IMR-90 (cell line): ENCODE results near the gene CTTN. TPM values are rescaled to one million over a fixed set of nuclear protein-coding genes. Genes with fewer than 3 reads are reported as not detected.

Experiments used
- ATAC-seq: fragments of 200-7000 bp; cut with Tn5 transposase; 2 replicates; pipeline ENCODE4 v1.9.1; 2020; ENCODE audit warnings: low read depth, mild to moderate bottlenecking, moderate library complexity
- BruUV-seq: library from RNA; stranded (reverse); fragments of 400-500 nt; replicated peaks from 2 replicates; lab custom pipeline; 2021; lab: Mats Ljungman, UMichigan
- CTCF ChIA-PET: fragments of 300-600 bp; formaldehyde crosslinking; extraction: SDS; loops from one replicate; lab custom pipeline; 2021; ENCODE audit warnings: antibody characterized with exemption; lab: Yijun Ruan, JAX
- POLR2A ChIA-PET: fragments of 300-600 bp; sonication (Branson Sonifier 250); formaldehyde crosslinking; loops from one replicate; lab custom pipeline; 2022; ENCODE audit warnings: antibody characterized with exemption; ENCODE audit not compliant: unreplicated experiment; lab: Charles Lee
- DNase-seq: peaks from one replicate; pipeline ENCODE4 v3.0.0; 2013
- H2AFZ ChIP-seq: replicated peaks from 2 replicates; pipeline ENCODE3; 2013; ENCODE audit warnings: low read length, mild to moderate bottlenecking; ENCODE audit not compliant: poor library complexity
- H2AK5ac ChIP-seq: 2 replicates; pipeline ENCODE4 v1.6.1; 2013; ENCODE audit warnings: low read depth, low read length, inconsistent platforms
- H2AK9ac ChIP-seq: replicated peaks from 2 replicates; pipeline ENCODE3; 2013; ENCODE audit warnings: mild to moderate bottlenecking, low read depth, low read length, moderate library complexity; ENCODE audit not compliant: poor library complexity
- H2BK120ac ChIP-seq: 2 replicates; pipeline ENCODE4 v1.6.1; 2013; ENCODE audit warnings: low read depth, low read length, inconsistent platforms
- H2BK15ac ChIP-seq: 3 replicates; pipeline ENCODE4 v1.6.1; 2013; ENCODE audit warnings: low read depth, low read length, inconsistent platforms
- H2BK20ac ChIP-seq: 2 replicates; pipeline ENCODE4 v1.6.1; 2013; ENCODE audit warnings: low read depth, mild to moderate bottlenecking, inconsistent platforms, low read length, moderate library complexity
- H2BK5ac ChIP-seq: 2 replicates; pipeline ENCODE4 v1.6.1; 2013; ENCODE audit warnings: mild to moderate bottlenecking, low read depth, low read length, inconsistent platforms; ENCODE audit not compliant: poor library complexity, severe bottlenecking
- H3K14ac ChIP-seq: replicated peaks from 2 replicates; pipeline ENCODE4 v1.6.1; 2013; ENCODE audit warnings: low read depth, low read length, inconsistent platforms
- H3K18ac ChIP-seq: 2 replicates; pipeline ENCODE4 v1.6.1; 2013; ENCODE audit warnings: low read depth, low read length, control low read depth
- H3K23ac ChIP-seq: 2 replicates; pipeline ENCODE4 v1.6.1; 2013; ENCODE audit warnings: low read depth, low read length, inconsistent platforms
- H3K27ac ChIP-seq: 2 replicates; pipeline ENCODE4 v1.5.1; 2013; ENCODE audit warnings: mild to moderate bottlenecking, control low read depth, low read length; ENCODE audit not compliant: insufficient read depth
- H3K27me3 ChIP-seq: 2 replicates; pipeline ENCODE4 v1.6.1; 2013; ENCODE audit warnings: low read length; ENCODE audit not compliant: control insufficient read depth, insufficient read depth
- H3K36me3 ChIP-seq: 2 replicates; pipeline ENCODE4 v1.6.1; 2013; ENCODE audit warnings: low read length, mixed read lengths; ENCODE audit not compliant: control insufficient read depth, insufficient read depth
- H3K4ac ChIP-seq: 2 replicates; pipeline ENCODE4 v1.6.1; 2013; ENCODE audit warnings: low read depth, low read length, inconsistent platforms
- H3K4me1 ChIP-seq: 2 replicates; pipeline ENCODE4 v1.6.1; 2013; ENCODE audit warnings: low read length, mixed read lengths; ENCODE audit not compliant: control insufficient read depth, insufficient read depth
- H3K4me2 ChIP-seq: 2 replicates; pipeline ENCODE4 v1.6.1; 2013; ENCODE audit warnings: low read depth, mild to moderate bottlenecking, control low read depth, low read length, moderate library complexity
- H3K4me3 ChIP-seq: 2 replicates; pipeline ENCODE4 v1.5.1; 2013; ENCODE audit warnings: low read depth, mild to moderate bottlenecking, control low read depth, low read length, moderate library complexity; ENCODE audit not compliant: insufficient read depth
- H3K56ac ChIP-seq: 2 replicates; pipeline ENCODE4 v1.6.1; 2013; ENCODE audit warnings: low read length, inconsistent platforms; ENCODE audit not compliant: insufficient read depth; ENCODE audit errors: extremely low read depth
- H3K79me1 ChIP-seq, 2 experiments: 2 replicates each; pipeline ENCODE4 v1.6.1; 2013; ENCODE audit warnings: low read length in 2 of 2, inconsistent platforms in 1 of 2, low read depth in 1 of 2
- H3K9ac ChIP-seq: 2 replicates; pipeline ENCODE4 v1.6.1; 2013; ENCODE audit warnings: low read depth, low read length, control low read depth
- H3K9me1 ChIP-seq: 2 replicates; pipeline ENCODE4 v1.6.1; 2013; ENCODE audit warnings: low read length, inconsistent platforms; ENCODE audit not compliant: insufficient read depth
- H3K9me3 ChIP-seq: 2 replicates; pipeline ENCODE4 v1.6.1; 2013; ENCODE audit warnings: low read length; ENCODE audit not compliant: control insufficient read depth, insufficient read depth
- H4K20me1 ChIP-seq: 2 replicates; pipeline ENCODE4 v1.6.1; 2013; ENCODE audit warnings: low read length, inconsistent platforms; ENCODE audit not compliant: insufficient read depth
- H4K5ac ChIP-seq: 2 replicates; pipeline ENCODE4 v1.6.1; 2013; ENCODE audit warnings: mild to moderate bottlenecking, low read depth, low read length, control low read depth
- H4K8ac ChIP-seq, 2 experiments: 2 replicates each; pipeline ENCODE4 v1.6.1; 2013; ENCODE audit warnings: low read depth in 2 of 2, low read length in 2 of 2, control low read depth in 1 of 2, inconsistent platforms in 1 of 2
- H4K91ac ChIP-seq: 2 replicates; pipeline ENCODE4 v1.6.1; 2013; ENCODE audit warnings: low read depth, low read length, inconsistent platforms; ENCODE audit not compliant: insufficient read depth
- BHLHE40 ChIP-seq: fragments of 150-350 bp; IDR thresholded peaks from 2 replicates; pipeline ENCODE4 v1.6.1; 2016; ENCODE audit warnings: mild to moderate bottlenecking, low read depth, low read length
- CEBPB ChIP-seq: IDR thresholded peaks from 2 replicates; pipeline ENCODE4 v1.6.1; 2012; ENCODE audit warnings: low read depth, low read length, improper control_type of control experiment
- CHD1 ChIP-seq: IDR thresholded peaks from 2 replicates; pipeline ENCODE4 v1.6.1; 2012; ENCODE audit warnings: low read depth, low read length, improper control_type of control experiment
- FOS ChIP-seq: fragments of 150-350 bp; IDR thresholded peaks from 2 replicates; pipeline ENCODE4 v1.6.1; 2016; ENCODE audit warnings: low read depth, low read length
- MAFK ChIP-seq: IDR thresholded peaks from 2 replicates; pipeline ENCODE4 v1.6.1; 2012; ENCODE audit warnings: low read depth, low read length, improper control_type of control experiment
- RCOR1 ChIP-seq: IDR thresholded peaks from 2 replicates; pipeline ENCODE4 v1.6.1; 2012; ENCODE audit warnings: mild to moderate bottlenecking, low read length, improper control_type of control experiment; ENCODE audit not compliant: insufficient replicate concordance
- SMC3 ChIP-seq: fragments of 150-350 bp; IDR thresholded peaks from 2 replicates; pipeline ENCODE4 v1.6.1; 2016; ENCODE audit warnings: low read depth, mild to moderate bottlenecking, antibody characterized with exemption, low read length, moderate library complexity
- WGBS, 2 experiments: methylation state at CpG; one replicate each; pipeline versions ENCODE4 v1.1.5 to v1.1.7; 2013; ENCODE audit warnings: missing lambda C conversion rate in 2 of 2; ENCODE audit not compliant: insufficient read length in 1 of 2; ENCODE audit errors: extremely low coverage in 2 of 2; 5-methylcytosine and 5-hydroxymethylcytosine counted together
- dilution Hi-C: fragments of 300-500 bp; cut with HindIII; formaldehyde crosslinking; loops from one replicate; pipeline ENCODE4 v1.14.3; 2018; ENCODE audit warnings: low sequenced_read_pairs; ENCODE audit not compliant: unreplicated experiment
- in situ Hi-C: fragments of 300-500 bp; cut with MboI; formaldehyde crosslinking; loops from 3 replicates; pipeline ENCODE4 v1.14.3; 2019; ENCODE audit warnings: low sequenced_read_pairs, inconsistent platforms, mixed read lengths
- intact Hi-C: fragments of 100-400 bp; cut with micrococcal nuclease; formaldehyde crosslinking; loops from 2 replicates; pipeline ENCODE4 v1.10.0; 2022
- polyA plus RNA-seq, 3 experiments: library from polyadenylated mRNA; depleted of rRNA; stranded (reverse); fragments of >200 nt; gene quantifications; 2 replicates each; pipeline ENCODE4 v1.2.3, GENCODE V29; 2012; ENCODE audit warnings: low replicate concordance in 1 of 3
- total RNA-seq: library from RNA; depleted of rRNA; stranded (reverse); fragments of >200 nt; gene quantifications from 2 replicates; pipeline ENCODE4 v1.2.3, GENCODE V29; 2012
- TF ChIP-seq, protein P1 (sequence below): fragments of 150-350 bp; IDR thresholded peaks from 2 replicates; pipeline ENCODE4 v1.6.1; 2017; ENCODE audit warnings: mild to moderate bottlenecking, antibody characterized with exemption, low read length, low read depth
- TF ChIP-seq, protein P2 (sequence below): conservative IDR thresholded peaks from 2 replicates; pipeline ENCODE4 v1.5.1; 2012; ENCODE audit warnings: mild to moderate bottlenecking, low read depth, low read length, improper control_type of control experiment
- TF ChIP-seq, protein P3 (sequence below): fragments of 150-350 bp; IDR thresholded peaks from 2 replicates; pipeline ENCODE4 v1.6.1; 2016; ENCODE audit warnings: low read depth, mild to moderate bottlenecking, low read length, moderate library complexity, borderline replicate concordance

Gene CTTN
- total and polyA plus RNA-seq, 2 of the 4 experiments (the other 2 are of a cell fraction), result 287 to 296 TPM

DNA sequence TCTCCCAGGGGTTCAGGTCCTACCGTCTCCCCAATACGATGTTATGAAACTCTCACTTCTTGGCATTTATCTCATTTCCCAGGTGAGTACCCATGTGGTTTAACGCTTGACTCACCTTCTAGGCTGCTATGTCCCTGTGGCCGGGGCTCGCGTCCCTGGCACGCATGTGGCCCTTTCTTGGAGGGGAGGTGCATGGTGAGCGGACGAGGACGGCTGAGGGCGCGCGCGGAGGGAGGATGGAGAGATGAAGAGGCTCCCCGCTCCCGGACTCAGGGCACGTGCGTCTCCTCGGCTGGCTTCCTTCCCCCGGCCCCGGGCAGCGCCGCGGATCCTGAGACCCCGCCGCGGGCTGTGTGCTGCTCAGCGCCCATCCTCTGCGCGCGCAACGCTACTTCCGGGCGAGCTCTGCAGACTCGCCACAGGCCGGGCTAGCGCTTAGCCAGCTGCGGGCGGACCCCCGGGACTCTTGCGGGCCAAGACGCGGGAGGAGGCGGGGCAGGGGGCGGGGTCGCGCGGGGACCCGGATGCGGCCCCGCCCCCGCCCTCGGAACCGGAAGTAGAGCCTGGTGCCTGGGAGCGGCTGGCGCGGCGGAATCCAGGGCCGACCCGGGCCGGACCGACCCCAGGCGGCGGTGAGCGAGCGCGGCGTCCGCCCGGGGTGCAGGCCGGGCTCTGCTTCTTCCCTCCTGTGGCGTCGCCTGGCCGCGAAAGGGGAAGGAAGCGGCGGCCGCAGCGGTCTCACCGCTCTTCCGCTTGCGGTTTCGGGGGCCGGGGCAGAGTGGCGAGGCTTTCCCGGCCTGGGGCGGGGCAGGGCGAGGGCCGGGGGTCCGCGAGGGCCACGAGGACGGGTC, at the start of gene CTTN (continued):
- TF ChIP-seq FOS, result no peak
- TF ChIP-seq, protein P1, sequence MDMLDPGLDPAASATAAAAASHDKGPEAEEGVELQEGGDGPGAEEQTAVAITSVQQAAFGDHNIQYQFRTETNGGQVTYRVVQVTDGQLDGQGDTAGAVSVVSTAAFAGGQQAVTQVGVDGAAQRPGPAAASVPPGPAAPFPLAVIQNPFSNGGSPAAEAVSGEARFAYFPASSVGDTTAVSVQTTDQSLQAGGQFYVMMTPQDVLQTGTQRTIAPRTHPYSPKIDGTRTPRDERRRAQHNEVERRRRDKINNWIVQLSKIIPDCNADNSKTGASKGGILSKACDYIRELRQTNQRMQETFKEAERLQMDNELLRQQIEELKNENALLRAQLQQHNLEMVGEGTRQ, result no peak
- TF ChIP-seq CHD1, result no peak
- TF ChIP-seq MAFK, result no peak

DNA sequence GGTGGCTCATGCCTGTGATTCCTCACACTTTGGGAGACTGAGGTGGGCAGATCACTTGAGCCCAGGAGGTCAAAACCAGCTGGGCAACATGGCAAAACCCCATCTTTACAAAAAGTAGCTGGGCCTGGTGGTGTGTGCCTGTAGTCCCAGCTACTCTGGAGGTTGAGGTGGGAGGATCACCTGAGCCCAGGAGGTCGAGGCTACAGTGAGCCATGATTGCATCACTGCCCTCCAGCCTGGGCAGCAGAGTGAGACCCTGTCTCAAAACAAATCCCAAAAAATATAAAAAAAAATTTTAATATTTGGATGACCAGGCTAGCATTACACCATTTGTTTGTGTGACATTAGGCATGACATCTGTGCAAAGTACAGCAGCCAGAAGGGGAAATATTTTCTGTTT, 49.7 kb upstream of the CTTN start:
- no TSS peak for BruUV-seq
- Histone ChIP-seq H2BK5ac (no peak overlapping the region), H3K9me1 (0 out of 2 replicates have a peak, but pooled peaks cover 2% of the 10 kb centered on the region), H3K56ac (no peak overlapping the region), H2AK5ac (no peak overlapping the region), H3K4me1 (no peaks in the 10 kb centered on the region), H2BK120ac (no peak overlapping the region), H3K14ac (no peak overlapping the region), H2BK20ac (no peak overlapping the region), H3K9ac (no peak overlapping the region), H3K27me3 (no peaks in the 10 kb centered on the region), H3K18ac (no peak overlapping the region), H4K91ac (no peak overlapping the region), H2BK15ac (no peak overlapping the region), H4K5ac (no peak overlapping the region), H2AFZ (no peak overlapping the region), H4K8ac (no peak overlapping the region), H2AK9ac (no peak overlapping the region), H3K4ac (no peak overlapping the region), H3K79me1 (no peaks in the 10 kb centered on the region; a peak in 1 of 4 replicates), H3K4me2 (no peak overlapping the region), H3K23ac (no peak overlapping the region), H3K27ac (no peak overlapping the region), H4K20me1 (no peaks in the 10 kb centered on the region), H3K9me3 (no peaks in the 10 kb centered on the region), H3K36me3 (peaks cover 35% of the 10 kb centered on the region), H3K4me3 (no peak overlapping the region)
- intact Hi-C loops (no loop called here), in situ Hi-C loops (no loop called here), dilution Hi-C loops (no loop called here)
- no CpG with 5 or more reads among the region's 1 CpG for WGBS, 2 experiments
- DNase-seq, result no peak
- ATAC-seq, result no peak
- ChIA-PET CTCF (interaction anchor here (0.6 kb wide), 1 partner anchor 70 kb away, joined by 3 read pairs; no protein-coding TSS in a partner anchor), POLR2A (no interaction called here)
- TF ChIP-seq, protein P2, sequence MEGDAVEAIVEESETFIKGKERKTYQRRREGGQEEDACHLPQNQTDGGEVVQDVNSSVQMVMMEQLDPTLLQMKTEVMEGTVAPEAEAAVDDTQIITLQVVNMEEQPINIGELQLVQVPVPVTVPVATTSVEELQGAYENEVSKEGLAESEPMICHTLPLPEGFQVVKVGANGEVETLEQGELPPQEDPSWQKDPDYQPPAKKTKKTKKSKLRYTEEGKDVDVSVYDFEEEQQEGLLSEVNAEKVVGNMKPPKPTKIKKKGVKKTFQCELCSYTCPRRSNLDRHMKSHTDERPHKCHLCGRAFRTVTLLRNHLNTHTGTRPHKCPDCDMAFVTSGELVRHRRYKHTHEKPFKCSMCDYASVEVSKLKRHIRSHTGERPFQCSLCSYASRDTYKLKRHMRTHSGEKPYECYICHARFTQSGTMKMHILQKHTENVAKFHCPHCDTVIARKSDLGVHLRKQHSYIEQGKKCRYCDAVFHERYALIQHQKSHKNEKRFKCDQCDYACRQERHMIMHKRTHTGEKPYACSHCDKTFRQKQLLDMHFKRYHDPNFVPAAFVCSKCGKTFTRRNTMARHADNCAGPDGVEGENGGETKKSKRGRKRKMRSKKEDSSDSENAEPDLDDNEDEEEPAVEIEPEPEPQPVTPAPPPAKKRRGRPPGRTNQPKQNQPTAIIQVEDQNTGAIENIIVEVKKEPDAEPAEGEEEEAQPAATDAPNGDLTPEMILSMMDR, result no peak
- TF ChIP-seq, protein P1, result no peak
- TF ChIP-seq BHLHE40 (no peak), CEBPB (no peak), SMC3 (no peak), MAFK (no peak), CHD1 (no peak), RCOR1 (no peak)
- TF ChIP-seq, protein P3, sequence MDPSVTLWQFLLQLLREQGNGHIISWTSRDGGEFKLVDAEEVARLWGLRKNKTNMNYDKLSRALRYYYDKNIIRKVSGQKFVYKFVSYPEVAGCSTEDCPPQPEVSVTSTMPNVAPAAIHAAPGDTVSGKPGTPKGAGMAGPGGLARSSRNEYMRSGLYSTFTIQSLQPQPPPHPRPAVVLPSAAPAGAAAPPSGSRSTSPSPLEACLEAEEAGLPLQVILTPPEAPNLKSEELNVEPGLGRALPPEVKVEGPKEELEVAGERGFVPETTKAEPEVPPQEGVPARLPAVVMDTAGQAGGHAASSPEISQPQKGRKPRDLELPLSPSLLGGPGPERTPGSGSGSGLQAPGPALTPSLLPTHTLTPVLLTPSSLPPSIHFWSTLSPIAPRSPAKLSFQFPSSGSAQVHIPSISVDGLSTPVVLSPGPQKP, result no peak
